GM20000 (cell line): Measurements from ENCODE around the gene RCAN1.

Experiments used
- DNase-seq: peaks from one replicate; pipeline ENCODE4 v3.0.0; 2012; ENCODE audit warnings: low spot score
- CTCF ChIP-seq: IDR thresholded peaks from 2 replicates; pipeline ENCODE4 v1.5.1; 2012; ENCODE audit warnings: mild to moderate bottlenecking, control low read depth; ENCODE audit errors: extremely low read depth, missing control alignments

Gene RCAN1

GRCh38 chr21:34598931-34599400, 15.9 kb downstream of the RCAN1 start:
- DNase-seq, result no peak
- TF ChIP-seq CTCF, result no peak

- DNase-seq, result no peak
- no peak for TF ChIP-seq CTCF
Observed at GRCh38 chr21:34597406-34597805, 17.5 kb downstream of the RCAN1 start.

GRCh38 chr21:34596561-34597271, 18.2 kb downstream of the RCAN1 start:
- no peak for TF ChIP-seq CTCF
- no peak for DNase-seq

GRCh38 chr21:34595457-34595856, 19.5 kb downstream of the RCAN1 start:
- DNase-seq, result no peak
- TF ChIP-seq CTCF, result no peak

GRCh38 chr21:34594566-34595234, 20.2 kb downstream of the RCAN1 start:
- no peak for TF ChIP-seq CTCF
- no peak for DNase-seq

GRCh38 chr21:34593954-34594531, 20.9 kb downstream of the RCAN1 start:
- DNase-seq, result no peak
- TF ChIP-seq CTCF, result no peak

- TF ChIP-seq CTCF, result no peak
- no peak for DNase-seq
Observed at GRCh38 chr21:34593423-34593822, 21.5 kb downstream of the RCAN1 start.
